HepG2 (cell line): ENCODE measurements around the gene JAGN1. TPM values are rescaled to one million over a fixed set of nuclear protein-coding genes. Genes with fewer than 3 reads are reported as not detected.

Experiments
- CBX1 ChIP-seq: IDR thresholded peaks from one replicate; pipeline ENCODE4 v1.6.1; 2016; ENCODE audit warnings: antibody characterized with exemption, low read depth
- CCAR2 ChIP-seq: fragments of 200-400 bp; formaldehyde crosslinking; optimal IDR thresholded peaks from 2 replicates; pipeline ENCODE3; 2018; ENCODE audit warnings: low read depth, mild to moderate bottlenecking, low read length, moderate library complexity
- CENPBD1 ChIP-seq: sonication (generic); formaldehyde crosslinking; IDR thresholded peaks from 2 replicates; pipeline ENCODE4 v1.8.0; 2022; ENCODE audit warnings: missing genetic modification reagents, low read depth, mild to moderate bottlenecking, borderline replicate concordance
- FOXA1 ChIP-seq, 2 experiments: fragments of 450-650 bp in 1 of 2; sonication (generic) in 1 of 2; formaldehyde crosslinking in 1 of 2; IDR thresholded peaks; 2 replicates each; pipeline versions ENCODE4 v1.4.0 to v1.6.1; 2016 to 2020; ENCODE audit warnings: missing genetic modification reagents in 1 of 2
- HOXD1 ChIP-seq: sonication (generic); formaldehyde crosslinking; IDR thresholded peaks from 2 replicates; pipeline ENCODE4 v1.5.0; 2020; ENCODE audit warnings: missing genetic modification reagents
- KLF15 ChIP-seq: sonication (generic); formaldehyde crosslinking; IDR thresholded peaks from 2 replicates; pipeline ENCODE4 v1.8.1; 2023; ENCODE audit warnings: borderline replicate concordance, mild to moderate bottlenecking, inconsistent platforms, missing genetic modification reagents, mixed read lengths
- MBNL3 ChIP-seq: fragments of 250-450 bp; sonication (Bioruptor Pico); conservative IDR thresholded peaks from 2 replicates; pipeline ENCODE4 v1.8.0; 2022; ENCODE audit warnings: mild to moderate bottlenecking, inconsistent platforms
- MXD3 ChIP-seq: IDR thresholded peaks from 2 replicates; pipeline ENCODE4 v1.6.1; 2016; ENCODE audit warnings: mild to moderate bottlenecking, missing biosample characterization, missing genetic modification reagents
- NFATC3 ChIP-seq: sonication (generic); formaldehyde crosslinking; IDR thresholded peaks from 2 replicates; pipeline ENCODE4 v1.5.1; 2020; ENCODE audit warnings: mild to moderate bottlenecking, missing genetic modification reagents
- NFIB ChIP-seq: sonication (generic); formaldehyde crosslinking; IDR thresholded peaks from 2 replicates; pipeline ENCODE4 v1.9.0; 2021; ENCODE audit warnings: missing genetic modification reagents, mild to moderate bottlenecking, borderline replicate concordance
- RCOR2 ChIP-seq: IDR thresholded peaks from 2 replicates; pipeline ENCODE4 v1.6.1; 2016; ENCODE audit warnings: missing biosample characterization, missing genetic modification reagents
- RELA ChIP-seq: sonication (generic); formaldehyde crosslinking; IDR thresholded peaks from 2 replicates; pipeline ENCODE4 v1.4.0; 2020; ENCODE audit warnings: missing genetic modification reagents
- RXRB ChIP-seq: IDR thresholded peaks from 2 replicates; pipeline ENCODE4 v1.6.1; 2016; ENCODE audit warnings: borderline replicate concordance, missing genetic modification reagents, missing compliant biosample characterization
- TCF7 ChIP-seq: sonication (generic); IDR thresholded peaks from 2 replicates; pipeline ENCODE4 v1.6.1; 2016; ENCODE audit warnings: antibody characterized with exemption, low read depth
- UBTF ChIP-seq: sonication (generic); formaldehyde crosslinking; IDR thresholded peaks from 2 replicates; pipeline ENCODE4 v1.4.0; 2020; ENCODE audit warnings: mild to moderate bottlenecking, missing genetic modification reagents
- ZBTB34 ChIP-seq: sonication (generic); formaldehyde crosslinking; IDR thresholded peaks from 2 replicates; pipeline ENCODE4 v1.8.0; 2022; ENCODE audit warnings: mild to moderate bottlenecking, missing genetic modification reagents
- ZNF121 ChIP-seq: sonication (generic); formaldehyde crosslinking; IDR thresholded peaks from 2 replicates; pipeline ENCODE4 v1.5.0; 2020; ENCODE audit warnings: mild to moderate bottlenecking, missing genetic modification reagents
- ZNF264 ChIP-seq: sonication (generic); formaldehyde crosslinking; IDR thresholded peaks from 2 replicates; pipeline ENCODE4 v1.4.0; 2020; ENCODE audit warnings: missing genetic modification reagents
- ZNF30 ChIP-seq: sonication (generic); formaldehyde crosslinking; IDR thresholded peaks from 2 replicates; pipeline ENCODE4 v1.5.0; 2020; ENCODE audit warnings: mild to moderate bottlenecking, missing genetic modification reagents
- ZNF468 ChIP-seq: sonication (generic); formaldehyde crosslinking; IDR thresholded peaks from 2 replicates; pipeline ENCODE4 v1.8.0; 2022; ENCODE audit warnings: mild to moderate bottlenecking, moderate library complexity, missing genetic modification reagents
- ZNF782 ChIP-seq: sonication (generic); formaldehyde crosslinking; IDR thresholded peaks from 2 replicates; pipeline ENCODE4 v1.4.0; 2020; ENCODE audit warnings: missing genetic modification reagents, mild to moderate bottlenecking, borderline replicate concordance
- polyA plus RNA-seq, 8 experiments: library from polyadenylated mRNA; depleted of rRNA in 3 of 8; stranded (reverse) in 7 of 8; unstranded in 1 of 8; fragments of >200 nt; fragmentation: Illumina TruSeq in 4 of 8; extraction: Trizol in 4 of 8; gene quantifications; 2 replicates each; pipeline versions ENCODE4 v1.2.1 to v1.2.3, GENCODE V29; 2011 to 2016; ENCODE audit warnings: low read depth in 4 of 8, missing spikeins in 1 of 8, mixed read lengths in 1 of 8; ENCODE audit not compliant: insufficient read depth in 1 of 8
- total RNA-seq, 5 experiments: library from RNA; depleted of rRNA; stranded (reverse); fragments of >200 nt; fragmentation: Illumina TruSeq; extraction: Trizol; gene quantifications; 2 replicates each; pipeline ENCODE4 v1.2.3, GENCODE V29; 2016; ENCODE audit warnings: low read depth in 1 of 5
- TF ChIP-seq, protein P1 (sequence below): sonication (generic); formaldehyde crosslinking; IDR thresholded peaks from 2 replicates; pipeline ENCODE4 v1.5.1; 2020; ENCODE audit warnings: mild to moderate bottlenecking, missing genetic modification reagents, moderate library complexity
- TF ChIP-seq, protein P2 (sequence below): IDR thresholded peaks from 2 replicates; pipeline ENCODE4 v1.6.1; 2016; ENCODE audit warnings: missing genetic modification reagents, missing compliant biosample characterization

JAGN1 gene
- total and polyA plus RNA-seq, 2 of the 13 experiments (the other 11 are each of a cell fraction or from before 2014, with no cell fraction given), result 49.9 to 50.9 TPM

GRCh38 chr3:9916734-9917680 is 26.6 kb downstream of the JAGN1 start, which contains the start of gene IL17RC (continued):
- TF ChIP-seq ZBTB34 (CRISPR knock-in tag) (no peak), ZNF782 (CRISPR knock-in tag) (no peak), RELA (no peak), KLF15 (CRISPR knock-in tag) (no peak), ZNF264 (CRISPR knock-in tag) (peak; percentile 87), RXRB (no peak), CCAR2 (no peak), NFATC3 (0 out of 2 replicates have a peak, but pooled peaks have one; percentile 20), CBX1 (no peak), FOXA1 (IDR thresholded peaks at IDR 0.05) (no peak), FOXA1 (CRISPR knock-in tag; IDR thresholded peaks at IDR 0.05) (no peak), RCOR2 (CRISPR knock-in tag) (no peak), CENPBD1 (CRISPR knock-in tag) (no peak), UBTF (CRISPR knock-in tag) (peak; percentile 49; the same call in 1 of the 2 replicates), ZNF121 (CRISPR knock-in tag) (no peak), ZNF30 (CRISPR knock-in tag) (0 out of 2 replicates have a peak, but pooled peaks have one; percentile 40), MXD3 (no peak), TCF7 (no peak), ZNF468 (no peak), NFIB (CRISPR knock-in tag) (no peak), MBNL3 (CRISPR knock-in tag) (no peak), HOXD1 (no peak)
- TF ChIP-seq, protein P1, sequence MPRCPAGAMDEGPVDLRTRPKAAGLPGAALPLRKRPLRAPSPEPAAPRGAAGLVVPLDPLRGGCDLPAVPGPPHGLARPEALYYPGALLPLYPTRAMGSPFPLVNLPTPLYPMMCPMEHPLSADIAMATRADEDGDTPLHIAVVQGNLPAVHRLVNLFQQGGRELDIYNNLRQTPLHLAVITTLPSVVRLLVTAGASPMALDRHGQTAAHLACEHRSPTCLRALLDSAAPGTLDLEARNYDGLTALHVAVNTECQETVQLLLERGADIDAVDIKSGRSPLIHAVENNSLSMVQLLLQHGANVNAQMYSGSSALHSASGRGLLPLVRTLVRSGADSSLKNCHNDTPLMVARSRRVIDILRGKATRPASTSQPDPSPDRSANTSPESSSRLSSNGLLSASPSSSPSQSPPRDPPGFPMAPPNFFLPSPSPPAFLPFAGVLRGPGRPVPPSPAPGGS (CRISPR knock-in tag), result no peak
- TF ChIP-seq, protein P2, sequence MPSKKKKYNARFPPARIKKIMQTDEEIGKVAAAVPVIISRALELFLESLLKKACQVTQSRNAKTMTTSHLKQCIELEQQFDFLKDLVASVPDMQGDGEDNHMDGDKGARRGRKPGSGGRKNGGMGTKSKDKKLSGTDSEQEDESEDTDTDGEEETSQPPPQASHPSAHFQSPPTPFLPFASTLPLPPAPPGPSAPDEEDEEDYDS (CRISPR knock-in tag), result peak; percentile 75; the same call in 1 of the 2 replicates
